Hepatocyte (in vitro differentiated cells): Measurements from ENCODE around the gene PAK1.

Source experiments
- EZH2 ChIP-seq: fragments of 200-600 bp; sonication (generic); IDR thresholded peaks from 2 replicates; pipeline ENCODE4 v1.6.1; 2016; ENCODE audit warnings: antibody characterized with exemption, mild to moderate bottlenecking, borderline replicate concordance
- EZH2phosphoT487 ChIP-seq: fragments of 200-600 bp; sonication (generic); IDR thresholded peaks from one replicate; pipeline ENCODE4 v1.6.1; 2018; ENCODE audit warnings: antibody characterized with exemption, mild to moderate bottlenecking, low read depth, moderate library complexity; ENCODE audit not compliant: unreplicated experiment, severe bottlenecking
- TF ChIP-seq, protein P1 (sequence below): fragments of 200-600 bp; sonication (generic); IDR thresholded peaks from 2 replicates; pipeline ENCODE4 v1.5.1; 2016; ENCODE audit warnings: antibody characterized with exemption, mild to moderate bottlenecking; ENCODE audit not compliant: poor library complexity

- TF ChIP-seq, protein P1, sequence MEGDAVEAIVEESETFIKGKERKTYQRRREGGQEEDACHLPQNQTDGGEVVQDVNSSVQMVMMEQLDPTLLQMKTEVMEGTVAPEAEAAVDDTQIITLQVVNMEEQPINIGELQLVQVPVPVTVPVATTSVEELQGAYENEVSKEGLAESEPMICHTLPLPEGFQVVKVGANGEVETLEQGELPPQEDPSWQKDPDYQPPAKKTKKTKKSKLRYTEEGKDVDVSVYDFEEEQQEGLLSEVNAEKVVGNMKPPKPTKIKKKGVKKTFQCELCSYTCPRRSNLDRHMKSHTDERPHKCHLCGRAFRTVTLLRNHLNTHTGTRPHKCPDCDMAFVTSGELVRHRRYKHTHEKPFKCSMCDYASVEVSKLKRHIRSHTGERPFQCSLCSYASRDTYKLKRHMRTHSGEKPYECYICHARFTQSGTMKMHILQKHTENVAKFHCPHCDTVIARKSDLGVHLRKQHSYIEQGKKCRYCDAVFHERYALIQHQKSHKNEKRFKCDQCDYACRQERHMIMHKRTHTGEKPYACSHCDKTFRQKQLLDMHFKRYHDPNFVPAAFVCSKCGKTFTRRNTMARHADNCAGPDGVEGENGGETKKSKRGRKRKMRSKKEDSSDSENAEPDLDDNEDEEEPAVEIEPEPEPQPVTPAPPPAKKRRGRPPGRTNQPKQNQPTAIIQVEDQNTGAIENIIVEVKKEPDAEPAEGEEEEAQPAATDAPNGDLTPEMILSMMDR: no peak
- TF ChIP-seq EZH2: no peak
- no peak for TF ChIP-seq EZH2phosphoT487
Measured at GRCh38 chr11:77384571-77384970, 89.3 kb downstream of the PAK1 start.
